Uterus (tissue), 2 donors: Measurements from ENCODE around the gene PRR11.

ENCODE experiments used
- CTCF ChIP-seq, 4 experiments: fragments of 200-600 bp in 2 of 4; fragments of 450-650 bp in 2 of 4; sonication (generic) in 2 of 4; IDR thresholded peaks; one replicate each; pipeline ENCODE4 v1.5.1; 2016 to 2019; ENCODE audit warnings: antibody characterized with exemption in 4 of 4, mild to moderate bottlenecking in 2 of 4, moderate library complexity in 1 of 4
- POLR2A ChIP-seq, 2 donors: fragments of 450-650 bp; IDR thresholded peaks; one replicate each; pipeline ENCODE4 v1.6.1; 2016; ENCODE audit warnings: antibody characterized with exemption in 2 of 2, mild to moderate bottlenecking in 1 of 2, moderate library complexity in 1 of 2

- TF ChIP-seq POLR2A (IDR thresholded peaks at IDR 0.05) (no peak), CTCF (IDR thresholded peaks at IDR 0.05) (peak in 1 of 4 experiments; percentile 4)
Measured at GRCh38 chr17:59165933-59166342, 10.4 kb downstream of the PRR11 start.
